H9 (cell line): ENCODE data around the gene SCN11A. TPM values are rescaled to one million over a fixed set of nuclear protein-coding genes. Genes with fewer than 3 reads are reported as not detected.
"Not testable (repeated sequence)": the region's sequence is repeated elsewhere in the genome, so short reads cannot be mapped to it uniquely, and the experiment has no call there.

Experiments
- DNase-seq: peaks from one replicate; pipeline ENCODE4 v3.0.0-alpha.2; 2017
- H2AFZ ChIP-seq: one replicate; pipeline ENCODE4 v1.6.1; 2013; ENCODE audit warnings: mild to moderate bottlenecking, low read length, control low read depth, moderate library complexity
- H2AK5ac ChIP-seq: 2 replicates; pipeline ENCODE4 v1.6.1; 2013; ENCODE audit warnings: low read length, control low read depth, mixed read lengths; ENCODE audit not compliant: insufficient read length
- H2BK120ac ChIP-seq: one replicate; pipeline ENCODE4 v1.6.1; 2013; ENCODE audit warnings: low read depth, mild to moderate bottlenecking, low read length, control low read depth, inconsistent platforms; ENCODE audit not compliant: poor library complexity, severe bottlenecking
- H2BK12ac ChIP-seq: 2 replicates; pipeline ENCODE4 v1.6.1; 2013; ENCODE audit warnings: low read length, control low read depth, mixed read lengths, low read depth; ENCODE audit not compliant: insufficient read length
- H2BK15ac ChIP-seq: 2 replicates; pipeline ENCODE4 v1.6.1; 2013; ENCODE audit warnings: low read depth, low read length, control low read depth
- H2BK20ac ChIP-seq: one replicate; pipeline ENCODE4 v1.6.1; 2013; ENCODE audit warnings: low read depth, mild to moderate bottlenecking, low read length, control low read depth, inconsistent platforms; ENCODE audit not compliant: poor library complexity, severe bottlenecking
- H2BK5ac ChIP-seq: 2 replicates; pipeline ENCODE4 v1.6.1; 2013; ENCODE audit warnings: low read length, control low read depth, mixed read lengths; ENCODE audit not compliant: insufficient read length
- H3K14ac ChIP-seq: 2 replicates; pipeline ENCODE4 v1.6.1; 2013; ENCODE audit warnings: low read length, control low read depth; ENCODE audit not compliant: insufficient read depth
- H3K18ac ChIP-seq: 2 replicates; pipeline ENCODE4 v1.6.1; 2013; ENCODE audit warnings: low read depth, mild to moderate bottlenecking, mixed read lengths, low read length, control low read depth; ENCODE audit not compliant: insufficient read length
- H3K23ac ChIP-seq: 2 replicates; pipeline ENCODE4 v1.6.1; 2013; ENCODE audit warnings: low read length, control low read depth, mixed read lengths, low read depth; ENCODE audit not compliant: insufficient read length
- H3K23me2 ChIP-seq: 2 replicates; pipeline ENCODE4 v1.6.1; 2013; ENCODE audit warnings: low read depth, mild to moderate bottlenecking, mixed read lengths, low read length, control low read depth; ENCODE audit not compliant: insufficient read length, poor library complexity, severe bottlenecking
- H3K27ac ChIP-seq: 2 replicates; pipeline ENCODE4 v1.5.1; 2013; ENCODE audit warnings: low read length, control low read depth, mixed read lengths, low read depth; ENCODE audit not compliant: insufficient read length
- H3K27me3 ChIP-seq: 2 replicates; pipeline ENCODE4 v1.6.1; 2013; ENCODE audit warnings: low read length, control low read depth, inconsistent platforms; ENCODE audit not compliant: insufficient read depth
- H3K4ac ChIP-seq: 2 replicates; pipeline ENCODE4 v1.6.1; 2013; ENCODE audit warnings: low read depth, mild to moderate bottlenecking, control low read depth, inconsistent platforms, low read length, moderate library complexity
- H3K4me1 ChIP-seq: 2 replicates; pipeline ENCODE4 v1.6.1; 2013; ENCODE audit warnings: low read length, control low read depth, inconsistent platforms; ENCODE audit not compliant: insufficient read depth
- H3K4me2 ChIP-seq: 2 replicates; pipeline ENCODE4 v1.6.1; 2013; ENCODE audit warnings: low read length, control low read depth, mixed read lengths; ENCODE audit not compliant: insufficient read length, insufficient read depth
- H3K56ac ChIP-seq: 2 replicates; pipeline ENCODE4 v1.6.1; 2013; ENCODE audit warnings: low read depth, mild to moderate bottlenecking, mixed read lengths, low read length, control low read depth; ENCODE audit not compliant: insufficient read length
- H3K79me1 ChIP-seq: 2 replicates; pipeline ENCODE4 v1.6.1; 2013; ENCODE audit warnings: low read depth, mild to moderate bottlenecking, moderate library complexity, low read length, control low read depth, inconsistent platforms; ENCODE audit not compliant: insufficient read depth, poor library complexity, severe bottlenecking
- H3K79me2 ChIP-seq: 2 replicates; pipeline ENCODE4 v1.6.1; 2013; ENCODE audit warnings: low read length, control low read depth, inconsistent platforms; ENCODE audit not compliant: insufficient read depth
- H3K9ac ChIP-seq: 2 replicates; pipeline ENCODE4 v1.6.1; 2013; ENCODE audit warnings: low read length, control low read depth, mixed read lengths; ENCODE audit not compliant: insufficient read length; ENCODE audit errors: extremely low read depth
- H3K9me3 ChIP-seq: one replicate; pipeline ENCODE4 v1.6.1; 2013; ENCODE audit warnings: low read depth, low read length, inconsistent platforms; ENCODE audit not compliant: control insufficient read depth
- H3T11ph ChIP-seq: one replicate; pipeline ENCODE4 v1.6.1; 2013; ENCODE audit warnings: mild to moderate bottlenecking, low read length, control low read depth, inconsistent platforms
- H4K20me1 ChIP-seq: one replicate; pipeline ENCODE4 v1.6.1; 2013; ENCODE audit not compliant: control insufficient read depth, insufficient read length, insufficient read depth
- H4K5ac ChIP-seq: 2 replicates; pipeline ENCODE4 v1.6.1; 2013; ENCODE audit warnings: low read depth, mild to moderate bottlenecking, mixed read lengths, low read length, control low read depth; ENCODE audit not compliant: insufficient read length
- H4K8ac ChIP-seq: replicated peaks from 2 replicates; pipeline ENCODE4 v1.6.1; 2013; ENCODE audit warnings: low read length, control low read depth, mixed read lengths, low read depth; ENCODE audit not compliant: insufficient read length
- H4K91ac ChIP-seq: 2 replicates; pipeline ENCODE4 v1.6.1; 2013; ENCODE audit warnings: low read depth, mild to moderate bottlenecking, moderate library complexity, mixed read lengths, low read length, control low read depth; ENCODE audit not compliant: insufficient read length
- H3K27ac Mint-ChIP-seq, 3 experiments: 2 replicates in 2 of 3; 3 replicates in 1 of 3; pipeline ENCODE4 v1.8.0; 2020 to 2021; ENCODE audit warnings: mixed read lengths in 3 of 3, mild to moderate bottlenecking in 1 of 3, moderate library complexity in 1 of 3
- H3K27me3 Mint-ChIP-seq: 2 replicates; pipeline ENCODE4 v1.8.0; 2021; ENCODE audit warnings: low read depth, mild to moderate bottlenecking, moderate library complexity, mixed read lengths
- H3K36me3 Mint-ChIP-seq, 3 experiments: 2 replicates in 2 of 3; 3 replicates in 1 of 3; pipeline ENCODE4 v1.8.0; 2020 to 2021; ENCODE audit warnings: low read depth in 3 of 3, mixed read lengths in 3 of 3; ENCODE audit not compliant: insufficient read depth in 1 of 3
- H3K4me1 Mint-ChIP-seq, 2 experiments: 2 replicates each; pipeline ENCODE4 v1.8.0; 2020; ENCODE audit warnings: mixed read lengths in 2 of 2
- H3K4me3 Mint-ChIP-seq, 2 experiments: 2 replicates in 1 of 2; 3 replicates in 1 of 2; pipeline ENCODE4 v1.8.0; 2020 to 2021; ENCODE audit warnings: mild to moderate bottlenecking in 2 of 2, mixed read lengths in 2 of 2, moderate library complexity in 1 of 2
- H3K9me3 Mint-ChIP-seq, 2 experiments: 2 replicates in 1 of 2; 3 replicates in 1 of 2; pipeline ENCODE4 v1.8.0; 2020; ENCODE audit warnings: mild to moderate bottlenecking in 2 of 2, mixed read lengths in 2 of 2, moderate library complexity in 1 of 2
- WGBS: extraction: QIAGEN DNeasy Blood & Tissue Kit; methylation state at CpG from one replicate; pipeline ENCODE4 v1.1.7; 2013; ENCODE audit warnings: missing lambda C conversion rate, low lambda C conversion rate, mixed read lengths; ENCODE audit not compliant: insufficient read length; ENCODE audit errors: extremely low coverage; 5-methylcytosine and 5-hydroxymethylcytosine counted together
- total RNA-seq: library from RNA; stranded (reverse); gene quantifications from 2 replicates; pipeline ENCODE4 v1.2.1, GENCODE V29; 2021
- TF ChIP-seq, protein P1 (sequence below): fragments of 200-600 bp; sonication (generic); conservative IDR thresholded peaks from 3 replicates; pipeline ENCODE4 v1.8.0; 2021; ENCODE audit warnings: antibody characterized with exemption, mild to moderate bottlenecking

Gene SCN11A
- total RNA-seq, 1 experiment from 2014 or later = 0.17 TPM

DNA sequence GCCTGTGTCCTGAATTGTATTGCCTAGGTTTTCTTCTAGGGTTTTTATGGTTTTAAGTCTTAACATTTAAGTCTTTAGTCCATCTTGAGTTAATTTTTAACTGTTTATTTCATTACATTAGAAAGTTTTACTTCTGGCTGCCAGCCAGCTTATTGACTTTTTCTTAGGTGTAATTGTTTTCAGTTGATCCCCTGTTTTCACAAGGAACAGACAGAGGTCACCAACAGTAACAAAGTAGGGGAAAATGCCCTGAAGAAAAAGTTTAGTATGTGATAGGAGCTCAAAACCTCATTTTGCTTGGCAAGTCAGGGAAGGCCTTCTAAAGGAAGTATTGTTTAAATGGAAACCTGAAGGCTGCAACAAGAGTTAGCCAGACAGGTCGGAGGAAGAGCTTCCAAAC is 10.4 kb upstream of the SCN11A start:
- Histone ChIP-seq H3K4me1 (no peaks in the 10 kb centered on the region), H4K20me1 (no peaks in the 10 kb centered on the region), H3K79me2 (no peaks in the 10 kb centered on the region), H2BK20ac (no peak overlapping the region), H3K27ac (no peak overlapping the region), H2BK120ac (no peak overlapping the region), H3K14ac (no peak overlapping the region), H2AK5ac (no peak overlapping the region), H3K23me2 (no peaks in the 10 kb centered on the region), H3K9ac (no peak overlapping the region), H3K9me3 (no peaks in the 10 kb centered on the region), H2AFZ (no peak overlapping the region), H4K5ac (peak overlapping the region; percentile 78), H2BK15ac (no peak overlapping the region), H3K4me2 (no peak overlapping the region), H3T11ph (no peak overlapping the region), H3K4ac (no peak overlapping the region), H2BK12ac (no peak overlapping the region), H3K56ac (no peak overlapping the region), H3K79me1 (peaks cover 8% of the 10 kb centered on the region), H3K27me3 (no peaks in the 10 kb centered on the region), H3K23ac (no peak overlapping the region), H3K18ac (no peak overlapping the region), H4K91ac (no peak overlapping the region), H4K8ac (no peak overlapping the region), H2BK5ac (no peak overlapping the region)
- Mint-ChIP-seq H3K27ac (peak overlapping the region in 1 of 3 experiments; percentile 49; a peak in 1 of 7 replicates), H3K36me3 (peaks cover 3 to 13% (median 11%) of the 10 kb centered on the region in 3 experiments), H3K4me1 (peaks cover 5 to 6% of the 10 kb centered on the region in 2 experiments), H3K9me3 (no peaks in the 10 kb centered on the region), H3K27me3 (no peaks in the 10 kb centered on the region), H3K4me3 (no peak overlapping the region)
- no peak for DNase-seq
- TF ChIP-seq, protein P1, sequence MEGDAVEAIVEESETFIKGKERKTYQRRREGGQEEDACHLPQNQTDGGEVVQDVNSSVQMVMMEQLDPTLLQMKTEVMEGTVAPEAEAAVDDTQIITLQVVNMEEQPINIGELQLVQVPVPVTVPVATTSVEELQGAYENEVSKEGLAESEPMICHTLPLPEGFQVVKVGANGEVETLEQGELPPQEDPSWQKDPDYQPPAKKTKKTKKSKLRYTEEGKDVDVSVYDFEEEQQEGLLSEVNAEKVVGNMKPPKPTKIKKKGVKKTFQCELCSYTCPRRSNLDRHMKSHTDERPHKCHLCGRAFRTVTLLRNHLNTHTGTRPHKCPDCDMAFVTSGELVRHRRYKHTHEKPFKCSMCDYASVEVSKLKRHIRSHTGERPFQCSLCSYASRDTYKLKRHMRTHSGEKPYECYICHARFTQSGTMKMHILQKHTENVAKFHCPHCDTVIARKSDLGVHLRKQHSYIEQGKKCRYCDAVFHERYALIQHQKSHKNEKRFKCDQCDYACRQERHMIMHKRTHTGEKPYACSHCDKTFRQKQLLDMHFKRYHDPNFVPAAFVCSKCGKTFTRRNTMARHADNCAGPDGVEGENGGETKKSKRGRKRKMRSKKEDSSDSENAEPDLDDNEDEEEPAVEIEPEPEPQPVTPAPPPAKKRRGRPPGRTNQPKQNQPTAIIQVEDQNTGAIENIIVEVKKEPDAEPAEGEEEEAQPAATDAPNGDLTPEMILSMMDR = no peak
- no CpG with 5 or more reads among the region's 1 CpG for WGBS

DNA sequence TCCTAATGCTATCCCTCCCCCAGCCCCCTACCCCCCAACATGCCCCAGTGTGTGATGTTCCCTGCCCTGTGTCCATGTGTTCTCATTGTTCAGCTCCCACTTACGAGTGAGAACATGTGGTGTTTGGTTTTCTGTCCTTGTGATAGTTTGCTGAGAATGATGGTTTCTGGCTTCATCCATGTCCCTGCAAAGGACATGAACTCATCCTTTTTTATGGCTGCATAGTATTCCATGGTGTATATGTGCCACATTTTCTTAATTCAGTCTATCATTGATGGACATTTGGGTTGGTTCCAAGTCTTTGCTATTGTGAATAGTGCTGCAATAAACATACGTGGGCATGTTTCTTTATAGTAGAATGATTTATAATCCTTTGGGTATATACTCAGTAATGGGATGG is 9.5 kb upstream of the SCN11A start:
- not testable (repeated sequence) for H3K14ac ChIP-seq, H3K79me1 ChIP-seq, H3K9me3 Mint-ChIP-seq, H2BK20ac ChIP-seq, H2BK120ac ChIP-seq, H3K27ac Mint-ChIP-seq, H2AK5ac ChIP-seq, H2AFZ ChIP-seq, H4K8ac ChIP-seq, H3K9ac ChIP-seq, H4K91ac ChIP-seq, H3K27me3 ChIP-seq, H3K4me3 Mint-ChIP-seq, H4K5ac ChIP-seq, H3K56ac ChIP-seq, H3K18ac ChIP-seq, H3K4me1 ChIP-seq, H3K4ac ChIP-seq, H3K36me3 Mint-ChIP-seq, H3K79me2 ChIP-seq, H2BK12ac ChIP-seq, H3T11ph ChIP-seq, H2BK5ac ChIP-seq, H3K27me3 Mint-ChIP-seq, H3K4me2 ChIP-seq, H3K9me3 ChIP-seq, H4K20me1 ChIP-seq, DNase-seq, H3K27ac ChIP-seq, H3K23ac ChIP-seq, H3K23me2 ChIP-seq, H3K4me1 Mint-ChIP-seq, H2BK15ac ChIP-seq
- WGBS = no CpG with 5 or more reads among the region's 2 CpGs
